Transverse colon (tissue), 4 donors: ENCODE results near the gene ACVR1B. TPM values are rescaled to one million over a fixed set of nuclear protein-coding genes. Genes with fewer than 3 reads are reported as not detected.

Experiments
- DNase-seq: peaks from one replicate; pipeline ENCODE4 v3.0.0-alpha.2; 2019
- H3K27ac ChIP-seq, 4 donors: fragments of 200-600 bp; sonication (generic); 2 replicates each; pipeline ENCODE4 v1.5.1; 2016 to 2018; ENCODE audit warnings: inconsistent platforms in 4 of 4
- H3K27me3 ChIP-seq: fragments of 200-600 bp; sonication (generic); 2 replicates; pipeline ENCODE4 v1.5.1; 2017; ENCODE audit warnings: inconsistent platforms
- H3K36me3 ChIP-seq, 4 donors: fragments of 200-600 bp; sonication (generic); 2 replicates each; pipeline ENCODE4 v1.5.1; 2017 to 2019; ENCODE audit warnings: inconsistent platforms in 4 of 4
- H3K4me1 ChIP-seq, 4 donors: fragments of 200-600 bp; sonication (generic); 2 replicates each; pipeline ENCODE4 v1.5.1; 2017 to 2020; ENCODE audit warnings: inconsistent platforms in 4 of 4
- H3K4me3 ChIP-seq, 4 donors: fragments of 200-600 bp; sonication (generic); 1 replicate in 1 of 4; 2 replicates in 3 of 4; pipeline versions ENCODE4 v1.5.1 to v1.6.1; 2017 to 2019; ENCODE audit warnings: inconsistent platforms in 4 of 4
- H3K9me3 ChIP-seq, 2 donors: fragments of 200-600 bp; sonication (generic); 2 replicates each; pipeline ENCODE4 v1.5.1; 2017 to 2019; ENCODE audit warnings: inconsistent platforms in 2 of 2
- CTCF ChIP-seq, 5 experiments: fragments of 200-600 bp in 3 of 5; fragments of 450-650 bp in 2 of 5; sonication (generic) in 3 of 5; IDR thresholded peaks; 1 replicate in 2 of 5; 2 replicates in 3 of 5; pipeline ENCODE4 v1.5.1; 2016 to 2017; ENCODE audit warnings: antibody characterized with exemption in 5 of 5, inconsistent platforms in 3 of 5, mild to moderate bottlenecking in 2 of 5, moderate library complexity in 1 of 5
- EP300 ChIP-seq: sonication (generic); formaldehyde crosslinking; IDR thresholded peaks from one replicate; pipeline ENCODE4 v1.6.1; 2017; ENCODE audit warnings: antibody characterized with exemption, low read depth
- POLR2A ChIP-seq: fragments of 450-650 bp; IDR thresholded peaks from one replicate; pipeline ENCODE4 v1.6.1; 2016; ENCODE audit warnings: antibody characterized with exemption, mild to moderate bottlenecking, moderate library complexity
- POLR2AphosphoS5 ChIP-seq, 3 donors: sonication (generic); formaldehyde crosslinking; IDR thresholded peaks; one replicate each; pipeline ENCODE4 v1.6.1; 2016; ENCODE audit warnings: antibody characterized with exemption in 3 of 3
- WGBS, 2 donors: methylation state at CpG; one replicate each; pipeline ENCODE4 v1.1.5; 2018; ENCODE audit warnings: low coverage in 1 of 2; 5-methylcytosine and 5-hydroxymethylcytosine counted together
- in situ Hi-C, 4 donors: fragments of 200-750 bp; cut with MboI; loops; one replicate each; pipeline versions ENCODE4 v1.15.0 to v1.15.1; 2017; ENCODE audit warnings: low sequenced_read_pairs in 3 of 4, low pct_ligation_motif_present in 1 of 4, low pct_unique_long_range_greater_than_20kb in 1 of 4
- intact Hi-C: fragments of 100-400 bp; cut with DNase I; formaldehyde crosslinking; loops from one replicate; pipeline ENCODE4 v1.15.1; 2023; ENCODE audit warnings: low total_unique reads
- total RNA-seq, 4 donors: library from RNA; depleted of rRNA; stranded (reverse); fragments of >200 nt; gene quantifications; one replicate each; pipeline ENCODE4 v1.1.0, GENCODE V29; 2016

The ACVR1B gene
- total RNA-seq, 4 donors from 2014 or later, result 22.5 to 96.9 (median 68.7) TPM

DNA sequence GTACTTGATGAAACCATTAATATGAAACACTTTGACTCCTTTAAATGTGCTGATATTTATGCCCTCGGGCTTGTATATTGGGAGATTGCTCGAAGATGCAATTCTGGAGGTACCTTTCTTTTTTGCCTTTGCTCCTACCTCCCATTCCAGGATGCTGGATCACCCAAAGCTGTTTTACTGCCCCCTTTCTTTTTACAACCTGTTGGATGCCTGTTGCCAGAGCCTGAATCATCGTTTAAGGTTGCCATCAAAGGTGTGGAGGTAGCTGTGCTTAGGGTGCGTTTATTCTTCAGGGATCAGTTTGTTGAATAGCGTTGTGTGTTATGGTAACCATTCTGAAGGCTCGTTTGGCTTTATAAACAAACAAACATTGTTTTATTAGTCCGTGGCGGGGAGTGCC is 35.3 kb downstream of the ACVR1B start:
- no peak for DNase-seq
- H3K4me1 ChIP-seq, result no peaks in the 10 kb centered on the region
- no peaks in the 10 kb centered on the region for H3K9me3 ChIP-seq
- no peak overlapping the region for H3K4me3 ChIP-seq
- H3K27ac ChIP-seq, result no peak overlapping the region
- peaks cover 0 to 66% (median 14%) of the 10 kb centered on the region in 4 donors for H3K36me3 ChIP-seq
- TF ChIP-seq POLR2AphosphoS5 (IDR thresholded peaks at IDR 0.05), result no peak
- intact Hi-C loops, result no loop called here
- H3K27me3 ChIP-seq, result no peaks in the 10 kb centered on the region
- 71 to 100% methylated on average over 2 to 8 of the region's 8 CpGs for WGBS, 2 donors
- in situ Hi-C loops, result loop anchor here in 1 of 4 donors (10.0 kb wide), 1 partner anchor 62 kb away; no protein-coding TSS in a partner anchor

GRCh38 chr12:51992246-51992645 is 40.7 kb downstream of the ACVR1B start:
- H3K9me3 ChIP-seq, result no peaks in the 10 kb centered on the region
- H3K27ac ChIP-seq, result no peak overlapping the region
- no peaks in the 10 kb centered on the region for H3K4me1 ChIP-seq
- intact Hi-C loops (loop anchor here (5.0 kb wide), 1 partner anchor 240 kb away; the partner anchor contains the start of gene KRT7), in situ Hi-C loops (no loop called here)
- WGBS, 2 donors, result 92% methylated on average over 5 of the region's 5 CpGs; no CpG with 5 or more reads in 1 of the 2 donors
- TF ChIP-seq POLR2A (no peak), CTCF (IDR thresholded peaks at IDR 0.05) (no peak), POLR2AphosphoS5 (IDR thresholded peaks at IDR 0.05) (no peak), EP300 (no peak)
- no peaks in the 10 kb centered on the region for H3K27me3 ChIP-seq
- H3K4me3 ChIP-seq, result no peak overlapping the region
- no peak for DNase-seq
- peaks cover 0 to 30% (median 14%) of the 10 kb centered on the region in 4 donors for H3K36me3 ChIP-seq

DNA sequence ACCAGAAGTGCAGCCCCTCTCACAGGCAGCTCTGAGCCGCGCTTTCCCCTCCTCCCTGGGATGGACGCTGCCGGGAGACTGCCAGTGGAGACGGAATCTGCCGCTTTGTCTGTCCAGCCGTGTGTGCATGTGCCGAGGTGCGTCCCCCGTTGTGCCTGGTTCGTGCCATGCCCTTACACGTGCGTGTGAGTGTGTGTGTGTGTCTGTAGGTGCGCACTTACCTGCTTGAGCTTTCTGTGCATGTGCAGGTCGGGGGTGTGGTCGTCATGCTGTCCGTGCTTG is 43.0 kb downstream of the ACVR1B start:
- H3K9me3 ChIP-seq, result no peaks in the 10 kb centered on the region
- in situ Hi-C loops (no loop called here), intact Hi-C loops (loop anchor here (5.0 kb wide), 1 partner anchor 238 kb away; the partner anchor contains the start of gene KRT7)
- H3K27ac ChIP-seq, result no peak overlapping the region
- WGBS, 2 donors, result 93% methylated on average over 14 of the region's 17 CpGs; no CpG with 5 or more reads in 1 of the 2 donors
- no peak for TF ChIP-seq EP300
- no peak for TF ChIP-seq CTCF (IDR thresholded peaks at IDR 0.05)
- no peak for TF ChIP-seq POLR2AphosphoS5 (IDR thresholded peaks at IDR 0.05)
- TF ChIP-seq POLR2A, result no peak
- DNase-seq, result no peak
- H3K27me3 ChIP-seq, result no peaks in the 10 kb centered on the region
- no peaks in the 10 kb centered on the region for H3K4me1 ChIP-seq
- H3K4me3 ChIP-seq, result no peak overlapping the region
- peaks cover 0 to 27% (median 8%) of the 10 kb centered on the region in 4 donors for H3K36me3 ChIP-seq

- H3K27me3 ChIP-seq, result no peaks in the 10 kb centered on the region
- H3K4me3 ChIP-seq, result no peak overlapping the region
- in situ Hi-C loops (no loop called here), intact Hi-C loops (loop anchor here (5.0 kb wide), 1 partner anchor 237 kb away; the partner anchor contains the start of gene KRT7)
- H3K27ac ChIP-seq, result no peak overlapping the region
- no peaks in the 10 kb centered on the region for H3K4me1 ChIP-seq
- 80% methylated on average over 4 of the region's 4 CpGs; no CpG with 5 or more reads in 1 of the 2 donors for WGBS, 2 donors
- no peaks in the 10 kb centered on the region for H3K9me3 ChIP-seq
- DNase-seq, result no peak
- TF ChIP-seq CTCF (IDR thresholded peaks at IDR 0.05) (no peak), POLR2A (no peak), EP300 (no peak), POLR2AphosphoS5 (IDR thresholded peaks at IDR 0.05) (no peak)
- peaks cover 0 to 27% (median 8%) of the 10 kb centered on the region in 4 donors for H3K36me3 ChIP-seq
Measured at GRCh38 chr12:51994959-51995358, 43.5 kb downstream of the ACVR1B start.

DNA sequence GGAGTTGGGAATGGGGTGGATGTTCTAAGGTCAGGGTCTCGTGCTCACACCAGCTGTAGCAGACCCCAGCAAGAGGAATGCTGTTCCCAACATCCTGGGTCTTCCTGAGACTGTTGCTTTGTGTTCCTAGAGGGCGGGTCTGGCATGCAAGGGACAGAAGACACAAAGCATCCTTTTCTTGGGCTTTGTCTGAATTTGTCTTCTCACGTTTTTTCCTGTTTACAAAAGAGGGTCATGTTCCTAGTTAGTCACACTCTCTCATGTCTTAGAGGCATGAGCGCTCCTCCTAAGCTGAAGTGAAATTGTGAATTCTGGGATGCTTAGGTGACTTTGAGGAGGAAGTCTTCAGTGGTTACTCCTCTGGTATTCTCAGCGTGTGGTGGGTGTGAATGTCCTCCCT is 45.6 kb downstream of the ACVR1B start:
- 77 to 100% methylated on average over 1 to 5 of the region's 5 CpGs for WGBS, 2 donors
- intact Hi-C loops (no loop called here), in situ Hi-C loops (no loop called here)
- Histone ChIP-seq H3K4me3 (no peak overlapping the region), H3K27ac (no peak overlapping the region), H3K9me3 (no peaks in the 10 kb centered on the region), H3K27me3 (no peaks in the 10 kb centered on the region), H3K36me3 (peaks cover 0 to 21% (median 3%) of the 10 kb centered on the region in 4 donors), H3K4me1 (no peaks in the 10 kb centered on the region)
- TF ChIP-seq EP300 (no peak), POLR2AphosphoS5 (IDR thresholded peaks at IDR 0.05) (no peak), CTCF (IDR thresholded peaks at IDR 0.05) (no peak), POLR2A (no peak)
- no peak for DNase-seq
